CD8-positive, alpha-beta memory T cell (primary cell): ENCODE data around the gene GMPR2. TPM values are rescaled to one million over a fixed set of nuclear protein-coding genes. Genes with fewer than 3 reads are reported as not detected.

Experiments
- CTCF ChIA-PET: fragments of 350-600 bp; sonication (Branson Sonifier 250); formaldehyde crosslinking; loops from one replicate; lab custom pipeline; 2021; ENCODE audit warnings: antibody characterized with exemption; lab: Charles Lee
- POLR2A ChIA-PET: fragments of 350-600 bp; sonication (Branson Sonifier 250); formaldehyde crosslinking; loops from one replicate; lab custom pipeline; 2021; ENCODE audit warnings: antibody characterized with exemption; lab: Charles Lee
- DNase-seq, 5 donors: peaks; one replicate each; pipeline versions ENCODE4 v3.0.0 to v3.0.0-alpha.2; 2020 to 2022; ENCODE audit warnings: mixed read lengths in 1 of 5
- H3K27ac ChIP-seq: one replicate; pipeline ENCODE4 v1.7.0; 2013; ENCODE audit warnings: low read depth, mild to moderate bottlenecking, low read length, moderate library complexity
- H3K27me3 ChIP-seq: 2 replicates; pipeline ENCODE4 v1.7.0; 2013; ENCODE audit warnings: low read length, mild to moderate bottlenecking; ENCODE audit not compliant: insufficient read depth, poor library complexity, severe bottlenecking
- H3K36me3 ChIP-seq: 2 replicates; pipeline ENCODE4 v1.7.0; 2013; ENCODE audit warnings: mild to moderate bottlenecking, low read length, moderate library complexity; ENCODE audit not compliant: insufficient read depth
- H3K4me1 ChIP-seq: 2 replicates; pipeline ENCODE4 v1.7.0; 2013; ENCODE audit warnings: mild to moderate bottlenecking, low read length, moderate library complexity; ENCODE audit not compliant: insufficient read depth
- H3K4me3 ChIP-seq: 2 replicates; pipeline ENCODE4 v1.7.0; 2013; ENCODE audit warnings: mild to moderate bottlenecking, low read length
- H3K9me3 ChIP-seq: 2 replicates; pipeline ENCODE4 v1.7.0; 2013; ENCODE audit warnings: mild to moderate bottlenecking, low read length
- H3K27ac Mint-ChIP-seq, 8 donors: one replicate each; pipeline ENCODE4 v1.8.0; 2020 to 2021; ENCODE audit warnings: mixed read lengths in 8 of 8, mild to moderate bottlenecking in 6 of 8, inconsistent platforms in 3 of 8, moderate library complexity in 3 of 8
- H3K27me3 Mint-ChIP-seq, 2 donors: one replicate each; pipeline ENCODE4 v1.8.0; 2020 to 2021; ENCODE audit warnings: mixed read lengths in 2 of 2, mild to moderate bottlenecking in 1 of 2, moderate library complexity in 1 of 2
- H3K36me3 Mint-ChIP-seq, 3 donors: one replicate each; pipeline ENCODE4 v1.8.0; 2020 to 2021; ENCODE audit warnings: mixed read lengths in 3 of 3, inconsistent platforms in 1 of 3, mild to moderate bottlenecking in 1 of 3
- H3K4me1 Mint-ChIP-seq, 3 donors: one replicate each; pipeline ENCODE4 v1.8.0; 2020 to 2021; ENCODE audit warnings: mixed read lengths in 3 of 3, inconsistent platforms in 1 of 3, mild to moderate bottlenecking in 1 of 3
- H3K4me3 Mint-ChIP-seq, 7 donors: one replicate each; pipeline ENCODE4 v1.8.0; 2020 to 2021; ENCODE audit warnings: mixed read lengths in 7 of 7, mild to moderate bottlenecking in 6 of 7, moderate library complexity in 4 of 7, inconsistent platforms in 2 of 7
- H3K9me3 Mint-ChIP-seq, 5 donors: one replicate each; pipeline ENCODE4 v1.8.0; 2020 to 2022; ENCODE audit warnings: mixed read lengths in 5 of 5, mild to moderate bottlenecking in 3 of 5, moderate library complexity in 2 of 5, inconsistent platforms in 1 of 5
- polyA plus RNA-seq: library from polyadenylated mRNA; unstranded; fragments of 300-500 nt; fragmentation: Illumina TruSeq; gene quantifications from one replicate; pipeline ENCODE4 v1.2.3, GENCODE V29; 2021
- total RNA-seq, 2 experiments: library from RNA; stranded (reverse); gene quantifications; one replicate each; pipeline ENCODE4 v1.2.3, GENCODE V29; 2021

GMPR2 gene
- total and polyA plus RNA-seq, 3 experiments from 2014 or later = 43.6 to 96.8 (median 48.6) TPM

DNA sequence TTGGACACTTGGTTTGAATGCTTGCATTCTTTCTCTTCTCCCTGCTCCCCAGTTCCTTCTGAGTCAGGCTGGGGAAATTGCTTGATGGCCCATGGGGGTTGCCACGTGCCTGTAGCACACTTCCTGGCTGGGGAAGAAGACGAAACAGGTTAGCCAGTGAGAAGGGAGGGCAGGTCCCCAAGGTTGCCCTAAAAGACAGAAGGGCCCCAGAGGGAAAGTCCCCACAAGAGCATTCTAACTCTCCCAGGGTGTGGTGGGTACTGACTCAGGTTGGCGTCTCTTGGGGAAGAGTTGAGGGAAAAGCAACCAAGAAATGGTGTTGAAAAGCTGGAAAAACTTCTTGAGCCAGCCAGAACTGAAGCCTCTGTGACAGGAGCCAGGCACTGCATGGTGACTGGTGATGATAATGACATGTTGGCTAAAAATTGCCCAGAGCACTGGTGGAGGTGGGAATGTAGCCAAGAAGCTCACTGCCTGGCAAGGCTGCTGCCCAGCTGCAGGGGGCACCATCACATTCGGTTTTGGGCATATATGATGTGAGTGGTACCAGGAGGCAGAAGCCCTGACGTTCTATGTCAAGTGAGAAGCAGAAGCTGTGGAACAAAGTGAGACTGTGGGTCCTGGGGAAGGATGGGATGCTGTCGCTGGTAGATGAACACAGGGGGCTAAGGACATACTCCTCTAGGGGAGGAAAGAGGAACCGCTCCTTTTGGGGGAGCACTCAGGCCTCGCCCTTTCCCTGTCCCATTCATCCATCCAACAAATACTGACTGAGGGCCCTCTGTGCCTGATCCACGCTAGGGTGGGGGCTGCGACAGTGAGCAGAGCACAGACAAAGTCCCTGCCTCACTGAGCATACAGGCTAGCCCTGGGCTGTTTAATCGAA lies 46.8 kb downstream of the GMPR2 start:
- H3K4me3 Mint-ChIP-seq = no peak overlapping the region

DNA sequence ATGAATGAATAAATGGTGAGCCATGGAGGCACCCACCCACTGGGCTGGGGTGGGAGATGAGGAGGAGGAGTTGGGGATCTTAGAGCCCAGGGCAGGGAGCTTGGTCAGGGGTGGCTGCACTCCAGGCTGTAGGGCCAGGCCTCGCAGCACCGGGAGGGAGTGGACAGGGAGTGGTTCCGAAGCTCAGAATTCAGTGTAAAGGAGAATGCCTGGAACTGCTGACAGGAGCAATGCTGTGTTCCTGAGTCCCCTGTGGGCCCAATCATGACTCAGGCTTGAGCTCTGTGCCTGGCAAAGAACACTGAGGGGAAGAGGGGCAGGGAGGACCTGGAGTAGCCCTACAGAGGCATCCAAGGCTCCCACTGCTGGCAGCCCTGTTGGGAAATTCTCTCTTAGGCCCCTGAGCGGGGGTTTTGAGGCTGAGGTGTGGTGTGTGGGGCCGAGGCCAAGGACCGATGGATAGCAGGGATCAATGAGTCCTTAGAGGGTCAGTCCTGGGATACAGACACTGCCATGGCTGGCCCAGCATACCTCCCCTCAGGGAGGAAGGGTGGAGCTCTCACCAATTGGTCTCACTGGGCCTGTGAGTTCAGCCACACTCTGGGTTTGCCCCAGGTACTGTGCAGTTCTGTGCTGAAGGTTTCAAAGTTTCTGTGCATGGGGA lies 48.2 kb downstream of the GMPR2 start:
- no peak overlapping the region for H3K4me3 Mint-ChIP-seq

More for the DNA sequence above, 46.8 kb downstream of the GMPR2 start:
- DNase-seq = peak in 3 of 5 donors; percentile 26 to 39 (median 27)
- Histone ChIP-seq H3K9me3 (no peaks in the 10 kb centered on the region), H3K27ac (no peak overlapping the region), H3K4me3 (no peak overlapping the region), H3K4me1 (peaks cover 18% of the 10 kb centered on the region), H3K27me3 (no peaks in the 10 kb centered on the region), H3K36me3 (no peaks in the 10 kb centered on the region)
- CTCF ChIA-PET = interaction anchor here (1.2 to 3.5 kb wide), 5 partner anchors 9 to 45 kb away, joined by 3 to 10 read pairs (median 6); partner anchors contain the start of genes LTB4R2 and RABGGTA
- H3K27me3 Mint-ChIP-seq = no peaks in the 10 kb centered on the region
- peaks cover 0 to 2% (median 0%) of the 10 kb centered on the region in 3 donors for H3K36me3 Mint-ChIP-seq
- POLR2A ChIA-PET = interaction anchor here (1.3 kb wide), 1 partner anchor 8 kb away, joined by 3 read pairs; the partner anchor contains the start of gene RABGGTA
- H3K9me3 Mint-ChIP-seq = no peaks in the 10 kb centered on the region
- H3K27ac Mint-ChIP-seq = peak overlapping the region; percentile 34 to 93 (median 80)
- peaks cover 17 to 28% (median 21%) of the 10 kb centered on the region in 3 donors for H3K4me1 Mint-ChIP-seq

DNA sequence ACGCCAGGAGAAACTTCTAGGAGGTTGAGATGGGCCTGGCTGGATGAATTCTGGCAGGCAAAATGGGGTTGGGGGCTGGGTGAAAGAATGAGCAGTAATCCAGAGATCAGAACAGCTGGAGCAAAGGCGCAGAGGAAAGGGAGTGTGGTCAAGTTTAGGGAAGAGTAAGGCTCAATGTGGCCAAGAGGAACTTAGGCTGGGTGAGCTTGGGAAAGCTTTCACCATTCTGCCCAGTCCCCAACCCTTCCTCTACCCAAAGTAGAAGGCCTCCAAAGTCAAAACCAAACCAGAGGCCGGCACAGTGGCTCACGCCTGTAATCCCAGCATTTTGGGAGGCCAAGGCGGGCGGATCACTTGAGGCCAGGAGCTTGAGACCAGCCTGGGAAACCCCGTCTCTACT lies 48.9 kb downstream of the GMPR2 start:
- ChIA-PET CTCF (interaction anchor here (1.6 to 3.5 kb wide), 2 partner anchors 15 to 52 kb away, joined by 5 to 10 read pairs; no protein-coding TSS in a partner anchor), POLR2A (no interaction called here)
- Mint-ChIP-seq H3K4me3 (no peak overlapping the region), H3K27ac (peak overlapping the region in 4 of 8 donors; percentile 33 to 84 (median 52)), H3K36me3 (peaks cover 0 to 4% (median 0%) of the 10 kb centered on the region in 3 donors), H3K4me1 (peaks cover 17 to 23% (median 21%) of the 10 kb centered on the region in 3 donors), H3K27me3 (peaks cover 0 to 2% of the 10 kb centered on the region in 2 donors), H3K9me3 (no peaks in the 10 kb centered on the region)
- no peak overlapping the region for H3K27ac ChIP-seq
- no peaks in the 10 kb centered on the region for H3K27me3 ChIP-seq
- H3K4me1 ChIP-seq = peaks cover 16% of the 10 kb centered on the region
- H3K36me3 ChIP-seq = no peaks in the 10 kb centered on the region
- H3K9me3 ChIP-seq = no peaks in the 10 kb centered on the region
- no peak for DNase-seq
- H3K4me3 ChIP-seq = no peak overlapping the region

More for the DNA sequence above, 48.2 kb downstream of the GMPR2 start:
- Mint-ChIP-seq H3K9me3 (no peaks in the 10 kb centered on the region), H3K27ac (peak overlapping the region in 5 of 8 donors; percentile 32 to 84 (median 47)), H3K36me3 (peaks cover 0 to 2% (median 0%) of the 10 kb centered on the region in 3 donors), H3K27me3 (no peaks in the 10 kb centered on the region), H3K4me1 (peaks cover 17 to 23% (median 21%) of the 10 kb centered on the region in 3 donors)
- H3K27me3 ChIP-seq = no peaks in the 10 kb centered on the region
- ChIA-PET CTCF (interaction anchor here (1.2 to 3.5 kb wide), 5 partner anchors 10 to 53 kb away, joined by 4 to 10 read pairs (median 6); partner anchors contain the start of genes LTB4R2 and RABGGTA), POLR2A (interaction anchor here (1.3 kb wide), 1 partner anchor 9 kb away, joined by 3 read pairs; the partner anchor contains the start of gene RABGGTA)
- H3K36me3 ChIP-seq = no peaks in the 10 kb centered on the region
- H3K4me3 ChIP-seq = no peak overlapping the region
- DNase-seq = no peak
- peaks cover 16% of the 10 kb centered on the region for H3K4me1 ChIP-seq
- H3K27ac ChIP-seq = no peak overlapping the region
- no peaks in the 10 kb centered on the region for H3K9me3 ChIP-seq

DNA sequence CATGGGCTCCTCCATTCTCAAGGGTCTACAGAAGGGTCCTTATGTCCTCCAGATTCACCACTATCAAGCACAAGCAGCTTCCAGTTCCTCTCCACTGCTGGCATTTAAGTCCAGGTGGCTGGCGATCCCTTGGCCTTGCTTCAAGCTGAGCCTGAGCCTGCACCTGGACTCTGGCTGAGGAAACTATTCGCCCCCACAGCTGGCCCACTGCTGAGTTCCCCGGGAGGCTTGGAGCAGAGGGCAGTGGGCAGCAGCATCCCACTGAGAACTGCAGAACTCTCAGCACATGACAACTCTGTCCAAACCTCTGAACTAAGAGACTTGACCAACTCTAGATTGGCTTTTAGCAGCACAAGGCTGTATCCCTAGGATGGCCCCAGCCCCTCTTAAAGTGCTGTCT lies 50.0 kb downstream of the GMPR2 start:
- Mint-ChIP-seq H3K4me1 (peaks cover 13 to 19% (median 17%) of the 10 kb centered on the region in 3 donors), H3K27me3 (peaks cover 0 to 2% of the 10 kb centered on the region in 2 donors), H3K4me3 (no peak overlapping the region), H3K27ac (peak overlapping the region in 2 of 8 donors; percentile 25 to 66), H3K9me3 (no peaks in the 10 kb centered on the region), H3K36me3 (peaks cover 0 to 2% (median 0%) of the 10 kb centered on the region in 3 donors)
- H3K36me3 ChIP-seq = no peaks in the 10 kb centered on the region
- no peak overlapping the region for H3K4me3 ChIP-seq
- peaks cover 16% of the 10 kb centered on the region for H3K4me1 ChIP-seq
- DNase-seq = no peak
- POLR2A ChIA-PET = interaction anchor here (0.7 kb wide), 1 partner anchor 11 kb away, joined by 4 read pairs; no protein-coding TSS in a partner anchor
- no peaks in the 10 kb centered on the region for H3K27me3 ChIP-seq
- H3K9me3 ChIP-seq = no peaks in the 10 kb centered on the region
- CTCF ChIA-PET = interaction anchor here (1.6 to 3.5 kb wide), 2 partner anchors 14 to 51 kb away, joined by 5 to 10 read pairs; no protein-coding TSS in a partner anchor
- no peak overlapping the region for H3K27ac ChIP-seq

DNA sequence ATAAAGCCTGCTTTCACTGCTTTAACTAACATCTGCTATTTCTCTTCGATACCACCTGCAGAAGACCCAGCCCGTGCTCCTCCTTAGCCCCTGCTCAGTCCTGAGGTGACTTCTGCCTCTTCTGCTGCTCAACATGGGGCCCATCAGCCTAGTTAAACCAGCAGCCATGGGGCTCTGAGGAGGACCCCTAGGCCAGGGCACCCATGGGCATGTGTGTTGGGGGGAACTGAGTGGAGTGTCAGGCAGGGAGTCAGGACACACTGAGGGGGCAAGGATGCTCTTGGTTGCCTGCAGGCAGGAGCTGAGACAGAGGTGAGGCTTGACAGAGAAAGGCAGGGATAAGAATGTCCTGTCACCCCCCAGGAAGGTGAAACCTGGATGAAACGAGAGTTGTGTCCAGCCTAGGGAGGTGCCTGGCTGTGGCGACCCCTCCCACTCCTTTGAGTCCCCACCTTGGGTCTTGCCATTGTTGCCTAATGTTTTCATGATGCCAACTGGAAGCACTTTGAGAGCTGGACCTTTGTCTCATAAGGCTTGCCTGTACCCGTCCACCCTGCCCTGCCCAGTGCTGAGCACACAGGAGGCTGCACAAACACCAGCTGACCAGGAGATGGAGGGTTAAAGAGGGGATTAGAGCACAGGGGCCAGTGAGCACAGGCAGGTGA lies 51.2 kb downstream of the GMPR2 start:
- ChIA-PET POLR2A (no interaction called here), CTCF (no interaction called here)
- no peaks in the 10 kb centered on the region for H3K9me3 ChIP-seq
- peak overlapping the region in 2 of 8 donors; percentile 15 to 70 for H3K27ac Mint-ChIP-seq
- H3K4me3 ChIP-seq = no peak overlapping the region
- no peak overlapping the region for H3K4me3 Mint-ChIP-seq
- H3K4me1 ChIP-seq = peaks cover 11% of the 10 kb centered on the region
- DNase-seq = no peak
- no peaks in the 10 kb centered on the region for H3K9me3 Mint-ChIP-seq
- no peak overlapping the region for H3K27ac ChIP-seq
- peaks cover 0 to 2% of the 10 kb centered on the region in 2 donors for H3K27me3 Mint-ChIP-seq
- H3K27me3 ChIP-seq = no peaks in the 10 kb centered on the region
- no peaks in the 10 kb centered on the region for H3K36me3 ChIP-seq
- peaks cover 0 to 2% (median 1%) of the 10 kb centered on the region in 3 donors for H3K36me3 Mint-ChIP-seq
- H3K4me1 Mint-ChIP-seq = peaks cover 7 to 11% (median 9%) of the 10 kb centered on the region in 3 donors

DNA sequence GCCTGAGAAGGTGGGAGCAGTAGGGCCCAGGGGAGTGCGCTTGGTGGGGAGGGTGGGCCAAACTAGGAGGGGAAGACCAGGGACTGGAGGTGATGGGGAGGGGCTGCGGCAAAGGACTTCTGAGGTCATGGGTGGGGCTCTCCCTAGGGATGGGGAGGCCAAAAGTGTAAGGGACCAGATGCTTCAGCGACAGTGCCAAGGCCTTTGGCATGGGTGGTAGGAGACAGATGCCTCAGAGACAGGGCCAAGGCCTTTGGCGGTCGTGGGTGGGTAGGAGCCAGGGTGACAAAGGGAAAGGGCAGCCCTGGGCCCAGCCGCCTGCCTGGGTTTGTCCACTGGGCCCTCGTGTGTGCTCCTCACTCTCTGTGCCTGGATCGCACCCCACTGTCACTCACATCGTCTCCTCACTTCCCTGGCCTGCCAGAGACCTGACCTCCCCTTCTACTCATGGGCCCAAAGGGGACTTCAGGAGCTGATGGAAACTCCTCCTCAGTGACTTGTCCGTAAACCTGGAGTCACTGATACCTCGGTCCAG lies 51.8 kb downstream of the GMPR2 start:
- no peaks in the 10 kb centered on the region for H3K36me3 ChIP-seq
- Mint-ChIP-seq H3K4me1 (peaks cover 2 to 7% (median 3%) of the 10 kb centered on the region in 3 donors), H3K36me3 (peaks cover 0 to 5% (median 2%) of the 10 kb centered on the region in 3 donors), H3K27me3 (peaks cover 0 to 2% of the 10 kb centered on the region in 2 donors), H3K4me3 (no peak overlapping the region), H3K27ac (peak overlapping the region in 1 of 8 donors; percentile 20), H3K9me3 (no peaks in the 10 kb centered on the region)
- ChIA-PET POLR2A (no interaction called here), CTCF (interaction anchor here (1.0 to 1.5 kb wide), 2 partner anchors 42 to 147 kb away, joined by 3 to 4 read pairs; partner anchors contain the start of gene TINF2)
- no peaks in the 10 kb centered on the region for H3K9me3 ChIP-seq
- DNase-seq = no peak
- H3K4me1 ChIP-seq = peaks cover 5% of the 10 kb centered on the region
- no peaks in the 10 kb centered on the region for H3K27me3 ChIP-seq
- no peak overlapping the region for H3K4me3 ChIP-seq
- H3K27ac ChIP-seq = no peak overlapping the region

DNA sequence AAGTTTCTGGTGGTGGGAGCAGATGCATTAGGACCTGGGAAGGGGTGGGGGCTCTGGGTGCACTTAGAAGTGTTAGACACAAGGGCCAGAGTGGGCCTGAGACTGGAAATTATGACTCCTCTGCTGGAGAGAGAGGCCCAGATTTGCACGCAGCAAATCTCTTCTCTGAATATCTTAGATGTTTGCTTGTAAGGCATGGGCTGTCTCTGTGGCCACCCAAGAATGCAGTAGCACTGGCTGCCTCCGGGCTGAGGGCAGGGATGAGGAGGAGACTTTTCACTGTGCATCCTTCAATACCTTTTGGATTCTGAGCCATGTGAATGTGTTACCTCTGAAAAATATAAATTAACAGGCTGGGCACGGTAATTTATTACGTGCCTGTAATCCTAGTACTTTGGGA lies 52.6 kb downstream of the GMPR2 start:
- CTCF ChIA-PET = interaction anchor here (1.0 to 1.5 kb wide), 2 partner anchors 43 to 146 kb away, joined by 3 to 4 read pairs; partner anchors contain the start of gene TINF2
- Mint-ChIP-seq H3K27ac (peak overlapping the region in 2 of 8 donors; percentile 38 to 57), H3K9me3 (no peaks in the 10 kb centered on the region), H3K4me3 (no peak overlapping the region), H3K27me3 (peaks cover 0 to 2% of the 10 kb centered on the region in 2 donors), H3K36me3 (peaks cover 0 to 13% (median 3%) of the 10 kb centered on the region in 3 donors), H3K4me1 (peaks cover 0 to 10% (median 0%) of the 10 kb centered on the region in 3 donors)
- H3K4me3 ChIP-seq = no peak overlapping the region
- no peaks in the 10 kb centered on the region for H3K27me3 ChIP-seq
- POLR2A ChIA-PET = no interaction called here
- no peaks in the 10 kb centered on the region for H3K4me1 ChIP-seq
- H3K9me3 ChIP-seq = no peaks in the 10 kb centered on the region
- H3K36me3 ChIP-seq = peaks cover 4% of the 10 kb centered on the region
- H3K27ac ChIP-seq = no peak overlapping the region
- no peak for DNase-seq
